NK-92 (cell line): ENCODE data around the gene LPCAT2.

Experiments used
- DNase-seq: peaks from one replicate; lab custom pipeline; 2025; ENCODE audit not compliant: unreplicated experiment; lab: John Stamatoyannopoulos, UW

Gene LPCAT2

DNA sequence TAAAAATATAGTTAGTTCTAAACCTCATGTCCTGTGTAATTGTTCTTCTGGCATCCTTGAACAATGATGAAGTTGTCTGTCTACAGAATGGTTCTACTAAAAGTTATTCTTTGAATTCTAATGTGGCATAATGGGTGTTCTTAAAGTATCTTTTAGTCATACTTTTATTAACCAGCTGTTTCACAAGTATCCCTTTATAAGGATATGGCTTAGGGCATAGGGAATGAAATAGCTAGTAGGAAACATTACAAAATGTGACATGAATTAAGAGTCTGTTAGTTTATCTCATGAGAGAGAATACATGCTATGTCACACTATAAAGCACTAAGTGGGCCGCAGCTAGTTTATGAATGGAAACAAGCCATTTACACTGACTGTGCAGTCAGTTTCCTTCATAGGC, 31.3 kb downstream of the LPCAT2 start:
- DNase-seq, result no peak

DNA sequence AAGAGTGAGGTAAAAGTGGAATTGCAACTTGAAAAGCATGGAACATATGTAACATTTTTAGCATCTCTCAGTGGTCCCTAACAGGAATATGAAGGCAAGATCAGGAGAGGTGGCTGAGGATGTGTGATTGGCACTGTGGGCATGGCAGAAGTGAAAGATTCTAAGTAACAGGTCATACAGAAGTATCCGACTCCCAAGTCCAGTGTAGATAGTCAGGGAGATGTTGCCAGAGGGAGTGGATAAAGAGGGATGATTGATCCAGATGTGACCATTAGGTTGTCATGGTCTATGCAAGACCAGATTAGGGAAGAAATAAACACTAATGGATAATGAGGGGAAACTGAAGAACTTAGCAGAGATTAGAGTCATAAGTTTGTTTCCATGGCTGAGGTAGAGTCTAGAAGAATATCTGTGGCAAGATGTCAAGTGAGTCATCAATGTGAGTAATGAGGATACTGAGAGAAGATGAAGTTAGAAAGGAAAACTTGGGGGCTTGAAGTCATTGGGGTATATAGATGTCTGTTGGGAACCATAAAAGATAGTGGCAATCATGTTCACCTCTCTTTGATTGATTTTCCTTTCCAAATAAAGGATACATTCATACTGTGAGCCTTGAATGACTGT, 33.7 kb downstream of the LPCAT2 start:
- no peak for DNase-seq

DNA sequence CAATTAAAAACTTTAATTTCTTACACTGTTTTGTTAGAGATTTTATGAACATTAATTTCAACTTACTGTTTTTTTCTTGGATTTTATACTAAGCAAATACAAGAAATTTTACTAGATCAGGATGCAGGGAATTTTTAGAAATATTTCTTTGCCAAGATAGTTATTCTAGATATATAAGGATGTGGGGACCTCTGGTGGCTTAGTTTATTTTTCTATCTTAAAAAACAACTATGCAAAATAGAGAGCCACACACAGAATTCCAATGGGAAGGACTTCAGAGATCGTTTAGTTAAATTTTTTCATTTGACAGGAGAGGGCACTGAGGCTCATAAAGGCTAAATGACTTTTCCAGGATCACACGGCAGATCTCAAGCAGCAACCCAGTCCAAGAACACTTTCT, 34.6 kb downstream of the LPCAT2 start:
- DNase-seq, result no peak

DNA sequence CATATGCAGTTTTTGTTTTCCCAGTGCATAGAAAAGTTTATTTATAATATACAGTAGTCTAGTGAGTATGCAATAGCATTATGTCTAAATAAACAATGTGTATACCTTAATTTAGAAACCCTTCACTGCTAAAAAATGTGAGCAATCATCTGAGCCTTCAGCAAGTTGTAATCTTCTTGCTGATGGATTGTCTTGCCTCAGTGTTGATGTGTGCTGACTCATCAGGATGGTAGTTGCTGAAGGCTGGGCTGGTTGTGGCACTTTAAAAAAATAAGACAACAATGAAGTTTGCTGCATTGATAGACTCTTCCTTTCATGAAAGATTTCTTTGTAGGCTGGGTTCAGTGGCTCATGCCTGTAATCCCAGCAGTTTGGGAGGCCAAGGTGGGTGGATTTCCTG, 43.7 kb downstream of the LPCAT2 start:
- DNase-seq, result no peak

DNA sequence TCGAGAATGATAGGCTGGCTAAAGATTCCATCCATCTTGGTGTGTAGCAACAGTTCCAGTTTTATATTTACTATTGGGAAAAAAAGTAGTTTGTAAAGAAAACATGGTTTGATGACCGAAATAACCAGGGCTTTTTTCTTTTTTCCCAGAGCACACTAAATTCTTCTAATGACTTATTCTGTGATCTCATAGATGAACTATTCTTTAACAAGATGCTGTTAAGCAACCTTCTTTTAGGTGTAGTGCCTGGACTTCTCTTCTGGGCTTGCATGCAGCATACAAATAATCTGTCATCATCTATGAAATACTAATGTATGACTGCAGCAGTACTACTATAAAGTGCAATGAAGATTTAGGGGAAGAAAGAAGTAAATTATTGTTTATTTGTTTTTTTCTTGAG, 46.6 kb downstream of the LPCAT2 start:
- DNase-seq, result no peak

DNA sequence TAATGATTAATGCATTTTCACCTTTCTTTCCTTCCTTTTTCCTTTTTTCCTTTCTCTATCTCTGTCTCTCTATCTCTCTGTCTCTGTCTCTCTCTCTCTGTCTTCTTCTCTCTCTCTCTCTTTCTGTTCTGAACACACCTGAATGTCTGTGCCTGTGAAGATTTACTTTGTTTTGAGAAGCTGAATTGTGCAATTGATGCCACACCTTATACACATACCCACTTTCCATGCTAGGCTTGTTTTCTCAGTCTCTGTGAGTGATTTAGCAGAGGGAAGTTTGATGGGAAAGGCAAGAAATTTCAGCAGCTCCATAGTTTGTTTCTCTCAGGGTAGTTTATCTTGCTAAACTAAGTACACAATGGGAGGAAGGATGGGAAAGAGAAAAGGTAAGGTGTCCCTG, 48.3 kb downstream of the LPCAT2 start:
- DNase-seq, result no peak

DNA sequence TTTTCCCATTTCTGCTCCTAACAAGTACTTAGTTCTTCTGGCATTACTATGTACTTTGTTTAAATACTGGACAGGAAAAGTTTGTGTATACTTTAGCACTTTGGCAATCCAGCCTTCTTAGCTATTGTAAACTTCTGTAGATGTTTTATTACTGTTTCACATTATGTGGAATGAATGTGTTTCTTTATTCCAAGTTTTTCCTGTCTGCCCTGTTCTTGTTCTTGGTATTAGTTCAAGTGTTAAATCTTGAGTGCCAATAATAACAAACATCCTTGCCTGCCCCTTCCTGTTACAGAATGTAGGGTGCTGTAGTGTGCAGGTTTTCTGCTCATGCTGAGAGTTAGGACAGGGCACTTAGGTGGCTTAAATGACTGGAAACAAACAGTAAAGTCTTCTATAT, 50.4 kb downstream of the LPCAT2 start:
- DNase-seq, result no peak

DNA sequence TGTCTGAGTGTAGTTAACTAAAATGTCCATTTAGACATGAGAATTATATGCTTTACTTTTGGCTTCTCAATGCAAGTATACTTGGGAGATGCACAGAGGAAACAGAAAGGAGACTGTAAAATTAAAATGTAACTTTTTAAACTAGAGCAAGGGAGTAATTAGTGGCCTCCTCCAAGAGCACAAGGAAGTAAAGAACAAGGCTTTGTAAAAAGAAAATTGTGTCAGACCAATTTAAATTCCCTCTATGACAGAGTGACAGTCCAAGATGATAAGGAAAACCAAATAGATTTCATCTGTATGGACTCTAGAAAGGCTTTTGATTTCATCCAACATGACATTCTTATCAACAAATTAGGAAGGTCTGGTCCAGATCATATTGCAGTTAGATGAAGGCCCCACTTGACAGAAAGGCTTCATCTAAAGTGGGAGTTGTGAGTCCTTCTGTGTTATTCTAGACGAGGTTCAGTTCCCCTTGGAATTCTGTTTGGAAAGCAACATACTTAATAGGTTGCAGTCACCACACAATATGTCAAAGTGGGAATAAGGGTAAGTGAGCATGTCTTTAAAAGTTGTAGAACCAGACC, 51.2 kb downstream of the LPCAT2 start:
- DNase-seq, result no peak

DNA sequence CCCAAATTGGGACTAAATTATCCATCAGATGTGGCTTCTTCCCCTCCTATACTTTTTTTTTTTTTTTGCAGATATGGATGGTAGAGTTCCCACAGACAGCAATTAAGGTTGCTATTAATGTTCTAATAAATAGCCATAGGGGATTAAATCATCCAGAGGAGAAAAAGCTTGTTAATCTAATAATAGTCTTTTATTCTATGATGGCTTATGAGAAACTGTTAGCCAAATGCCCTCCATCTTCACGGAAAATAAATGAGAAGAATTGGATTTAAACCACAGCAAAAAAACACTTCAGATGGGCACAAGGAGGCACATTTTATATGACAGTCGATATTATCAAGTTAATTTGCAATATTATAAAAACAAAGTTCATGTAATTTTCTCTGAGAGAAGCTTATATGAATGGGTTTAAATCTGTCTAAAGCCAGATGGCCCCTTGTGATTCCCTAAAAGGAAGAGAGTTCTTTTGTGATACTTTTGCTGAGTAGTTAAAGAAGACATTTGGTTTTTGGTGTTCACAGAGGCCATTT, 52.5 kb downstream of the LPCAT2 start:
- DNase-seq, result no peak

DNA sequence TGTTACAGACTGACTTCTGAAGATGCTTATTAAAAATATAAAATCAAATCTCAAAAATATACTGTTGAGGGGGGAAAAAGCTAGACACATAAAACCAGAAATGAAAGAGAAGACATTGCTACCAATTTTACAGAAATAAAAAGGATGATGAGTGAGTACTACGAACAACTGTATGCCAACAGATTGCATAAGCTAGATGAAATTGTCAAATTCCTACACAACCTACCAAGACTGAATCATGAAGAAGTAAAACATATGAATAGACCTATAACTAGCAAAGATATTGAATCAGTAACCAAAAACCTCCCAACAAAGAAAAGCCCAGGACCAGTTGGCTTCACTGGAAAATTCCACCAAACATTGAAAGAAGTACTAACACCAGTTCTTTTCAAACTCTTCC, 54.1 kb downstream of the LPCAT2 start:
- no peak for DNase-seq

DNA sequence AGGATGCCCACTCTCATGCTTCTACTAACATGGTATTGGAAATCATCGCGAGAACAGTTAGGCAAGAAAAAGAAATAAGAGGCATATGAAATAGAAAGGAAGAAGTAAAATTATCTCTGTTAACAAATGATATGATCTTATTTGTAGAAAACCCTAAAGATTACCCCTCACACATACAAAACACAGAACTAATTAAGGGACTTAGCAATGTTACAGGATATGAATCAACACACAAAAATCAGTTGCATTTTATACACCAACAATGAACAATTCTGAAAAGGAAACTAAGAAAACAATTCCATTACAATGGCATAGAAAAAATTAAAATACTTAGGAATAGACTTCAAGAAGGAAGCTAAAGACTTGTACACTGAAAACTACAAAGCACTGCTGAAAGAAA, 54.9 kb downstream of the LPCAT2 start:
- DNase-seq, result no peak

DNA sequence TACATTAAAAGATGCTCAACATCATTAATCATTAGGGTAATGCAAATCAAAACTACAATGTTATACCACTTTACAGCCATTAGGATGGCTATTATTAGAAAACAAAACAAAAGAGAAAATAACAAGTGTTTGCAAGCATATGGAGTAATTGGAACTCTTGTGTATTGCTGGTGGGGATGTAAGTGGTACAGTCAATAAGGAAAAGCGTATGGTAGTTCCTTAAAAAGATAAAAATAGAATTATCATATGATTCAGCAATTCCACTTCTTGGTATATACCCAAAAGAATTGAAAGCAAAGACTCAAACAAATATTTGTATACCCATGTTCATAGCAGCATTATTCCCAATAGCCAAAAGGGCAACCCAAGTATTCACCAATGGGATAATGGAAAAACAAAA, 56.2 kb downstream of the LPCAT2 start:
- no peak for DNase-seq

DNA sequence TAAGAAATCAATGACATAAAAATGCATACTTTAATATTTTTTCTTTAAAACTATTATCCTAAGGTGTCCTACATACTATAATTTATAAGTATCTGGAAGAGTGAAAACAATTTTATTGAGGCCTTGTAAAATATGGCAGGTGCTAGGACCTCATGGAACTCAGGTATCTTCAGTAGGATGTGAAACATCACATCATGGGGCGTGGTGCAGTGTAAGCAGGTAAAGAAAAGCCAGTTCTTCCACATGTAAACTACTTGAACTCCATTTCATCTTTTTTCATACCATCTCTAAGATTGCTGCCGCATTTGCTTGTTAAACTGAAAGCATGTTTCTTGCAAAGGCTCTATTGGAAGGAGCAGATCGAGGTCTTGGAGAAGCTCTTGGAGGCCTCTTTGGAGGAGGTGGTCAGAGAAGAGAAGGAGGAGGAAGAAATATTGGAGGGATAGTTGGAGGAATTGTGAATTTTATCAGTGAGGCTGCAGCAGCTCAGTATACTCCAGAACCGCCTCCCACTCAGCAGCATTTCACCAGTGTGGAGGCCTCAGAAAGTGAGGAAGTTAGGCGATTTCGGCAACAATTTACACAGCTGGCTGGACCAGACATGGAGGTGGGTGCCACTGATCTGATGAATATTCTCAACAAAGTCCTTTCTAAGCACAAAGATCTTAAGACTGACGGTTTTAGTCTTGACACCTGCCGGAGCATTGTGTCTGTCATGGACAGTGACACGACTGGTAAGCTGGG, 57.7 kb downstream of the LPCAT2 start, which contains the start of gene CAPNS2:
TSS of gene CAPNS2 (plus strand) at position 253 of the 744 bp plus-strand sequence. CDS start at position 326, 73 bp downstream.
- DNase-seq, result no peak

DNA sequence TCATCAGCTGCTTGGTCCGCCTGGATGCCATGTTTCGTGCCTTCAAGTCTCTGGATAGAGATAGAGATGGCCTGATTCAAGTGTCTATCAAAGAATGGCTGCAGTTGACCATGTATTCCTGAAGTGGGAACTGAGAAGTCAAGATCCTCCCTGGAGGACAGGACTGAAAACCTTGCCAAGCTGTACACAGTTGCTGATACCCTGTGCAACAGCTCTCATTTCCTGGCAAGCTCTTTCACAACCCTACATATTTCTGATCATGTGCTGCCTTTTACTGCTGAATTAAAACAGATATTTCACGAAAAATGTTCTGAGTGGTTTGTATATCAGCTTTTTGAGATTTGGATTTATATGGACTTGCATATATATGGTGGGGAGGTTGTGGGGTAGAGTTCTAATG, 58.5 kb downstream of the LPCAT2 start:
- no peak for DNase-seq

DNA sequence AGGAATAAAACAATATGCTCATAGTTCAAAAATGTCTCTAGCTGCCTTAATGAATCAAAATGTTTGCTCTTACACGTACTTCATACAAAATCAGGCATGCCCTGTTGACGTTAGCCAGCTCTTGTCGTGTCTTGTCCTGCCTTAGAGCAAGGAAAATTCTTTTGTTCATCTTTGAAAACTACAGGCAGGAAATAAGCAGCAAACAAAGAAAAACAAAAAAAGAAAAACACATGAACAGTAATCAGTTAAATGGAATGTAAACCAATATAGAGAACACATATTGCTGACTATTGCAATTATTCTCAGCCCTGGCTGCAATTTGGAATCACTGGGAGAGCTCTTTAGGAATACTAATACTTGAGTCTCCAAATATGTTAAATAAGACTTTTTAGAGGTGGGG, 59.3 kb downstream of the LPCAT2 start:
- no peak for DNase-seq

DNA sequence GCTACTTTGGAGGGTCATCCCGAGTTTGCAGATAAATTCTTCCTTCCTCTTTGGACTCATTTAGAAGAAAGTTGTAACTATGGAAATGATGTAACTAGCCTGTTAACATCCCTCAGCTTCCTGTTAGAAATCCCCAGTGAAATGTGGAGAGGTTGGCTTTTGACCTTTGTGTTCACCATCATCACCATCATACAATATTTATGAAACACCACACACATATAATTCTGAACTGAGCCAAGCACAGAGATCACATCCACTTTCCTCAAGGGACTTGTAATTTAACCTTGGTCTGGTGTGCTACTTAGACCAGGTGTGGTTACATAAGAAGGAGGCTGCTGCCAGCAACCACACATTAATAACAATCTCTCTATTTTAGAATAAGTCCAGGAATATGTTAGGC, 60.2 kb downstream of the LPCAT2 start:
- no peak for DNase-seq

DNA sequence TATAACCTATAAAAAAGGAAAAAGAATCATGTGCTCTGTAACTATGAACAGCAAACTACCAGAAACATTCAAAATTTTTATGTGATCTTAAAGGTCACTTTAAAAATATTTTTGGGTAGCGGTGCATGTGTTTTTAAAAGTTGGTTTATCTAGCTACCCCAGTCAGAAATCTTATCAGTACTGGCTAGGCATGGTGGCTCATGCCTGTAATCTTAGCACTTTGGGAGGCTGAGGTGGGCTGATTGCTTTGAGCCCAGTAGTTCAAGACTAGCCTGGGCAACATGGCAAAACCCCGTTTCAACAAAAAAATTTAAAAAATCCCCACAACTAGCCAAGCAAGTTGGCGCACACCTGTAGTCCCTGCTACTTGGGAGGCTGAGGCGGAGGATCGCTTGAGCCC, 61.3 kb downstream of the LPCAT2 start:
- no peak for DNase-seq

DNA sequence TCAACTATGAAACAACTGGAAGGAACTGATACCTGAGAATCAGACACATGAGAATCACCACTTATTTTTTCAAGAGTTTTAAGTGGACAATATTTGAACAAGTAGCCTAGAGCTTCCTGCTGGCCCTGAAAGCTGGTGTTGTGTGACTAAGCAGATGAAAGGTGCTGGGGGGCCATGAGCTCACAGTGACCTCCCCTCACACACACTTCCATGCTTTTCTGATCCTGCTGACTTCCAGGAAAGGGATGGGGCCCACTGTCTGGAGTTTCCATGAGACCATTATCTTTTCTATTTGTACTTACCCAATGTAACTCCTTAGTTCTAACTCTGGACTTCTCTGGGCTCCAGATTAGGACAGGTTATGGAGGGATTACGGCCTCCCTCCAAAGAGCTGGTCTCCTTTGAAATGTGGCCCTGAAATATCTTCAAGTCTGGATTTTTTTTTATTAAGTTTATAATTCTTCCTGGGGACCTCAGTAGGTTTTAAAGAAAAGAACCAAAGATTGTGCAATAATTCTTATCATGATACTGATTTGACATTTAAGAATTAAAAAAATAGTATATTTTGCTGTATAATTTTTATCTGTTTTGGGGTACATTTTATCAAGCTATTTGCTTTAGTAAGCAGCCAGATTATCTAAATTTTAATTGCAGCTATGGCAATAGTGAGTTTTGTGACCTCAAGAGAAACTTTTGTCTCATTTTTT, 62.5 kb downstream of the LPCAT2 start:
- no peak for DNase-seq

DNA sequence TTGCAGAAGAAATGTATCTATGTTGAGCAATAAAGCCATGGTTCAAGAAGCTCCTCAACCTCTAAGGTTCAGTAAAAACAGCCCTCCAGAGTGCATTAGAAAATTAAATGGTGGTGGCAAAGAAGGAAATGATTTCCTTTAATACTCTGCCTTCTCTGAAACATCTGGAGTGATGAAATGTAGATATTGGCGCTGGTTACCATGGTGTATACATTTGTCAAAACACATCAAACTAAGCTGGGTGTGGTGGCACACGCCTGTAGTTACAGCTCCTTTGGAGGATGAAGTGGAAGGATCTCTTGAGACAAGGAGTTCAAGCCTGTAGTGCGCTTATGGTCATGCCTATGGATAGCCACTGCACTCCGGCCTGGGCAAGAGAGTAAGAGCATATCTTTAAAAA, 63.6 kb downstream of the LPCAT2 start:
- no peak for DNase-seq

DNA sequence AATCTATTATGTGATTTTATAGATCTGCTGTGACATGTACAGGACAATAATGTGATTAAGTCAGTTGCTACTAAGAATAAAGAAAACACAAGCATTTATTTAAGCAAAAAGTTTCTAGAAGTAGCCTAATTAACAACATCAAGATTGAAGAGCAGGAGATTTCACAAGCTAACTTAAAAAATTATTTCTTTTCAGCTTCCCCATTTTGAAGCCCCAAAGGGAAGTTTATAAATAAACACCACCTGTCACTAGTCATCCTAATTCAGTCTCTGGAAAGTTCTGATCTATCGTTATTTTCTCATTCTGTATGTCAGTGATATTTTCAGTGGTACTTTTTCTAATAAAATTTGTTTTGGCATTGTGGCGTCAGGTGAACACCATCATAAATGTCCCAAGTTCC, 65.9 kb downstream of the LPCAT2 start:
- no peak for DNase-seq

DNA sequence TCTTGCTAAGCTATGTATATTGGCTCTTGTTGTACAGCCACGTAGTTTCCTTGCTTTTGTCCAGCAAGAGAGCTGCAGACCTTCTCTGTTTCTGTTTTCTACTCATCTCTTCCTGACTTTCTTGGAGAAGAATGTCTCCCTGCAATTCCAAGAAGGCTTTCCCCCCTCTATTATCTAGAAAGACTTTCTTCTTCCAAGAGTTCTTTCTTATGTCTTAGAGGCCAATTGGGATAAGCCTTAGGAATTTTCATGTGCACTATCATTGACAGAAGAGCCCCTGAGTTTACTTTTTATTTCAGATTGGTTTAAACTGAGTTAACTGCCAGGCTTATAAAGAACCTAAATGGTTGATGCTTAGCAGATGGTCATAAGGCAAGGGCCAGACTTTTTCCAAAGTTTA, 66.6 kb downstream of the LPCAT2 start:
- DNase-seq, result no peak

DNA sequence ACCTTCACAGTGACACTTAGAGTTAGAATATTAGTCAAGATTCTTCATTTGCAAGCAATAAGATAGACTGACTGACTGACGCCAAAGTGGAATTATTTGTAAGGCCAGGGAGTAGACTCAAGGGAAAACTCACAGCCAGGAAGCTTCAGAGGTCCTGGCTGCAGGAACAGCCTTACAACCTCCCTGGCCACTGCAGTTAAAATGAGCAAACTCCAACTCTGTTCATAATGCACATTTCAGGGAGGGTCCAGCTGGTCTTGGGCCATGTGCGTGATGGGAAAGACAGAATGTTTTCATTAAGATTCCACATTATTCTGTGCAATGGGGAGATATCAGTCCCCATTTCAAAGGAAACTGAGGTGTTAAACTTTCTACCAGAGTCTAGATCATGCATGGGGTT, 67.5 kb downstream of the LPCAT2 start:
- DNase-seq, result no peak
